AG04449 (cell line): ENCODE data around the gene IL3.

Experiments used
- CTCF ChIA-PET: fragments of 350-600 bp; formaldehyde crosslinking; extraction: SDS; loops from one replicate; lab custom pipeline; 2021; ENCODE audit warnings: antibody characterized with exemption; lab: Yijun Ruan, JAX
- POLR2A ChIA-PET: fragments of 400-600, 350-600 bp; formaldehyde crosslinking; extraction: SDS; loops from one replicate; lab custom pipeline; 2020; ENCODE audit warnings: antibody characterized with exemption, inconsistent platforms; lab: Yijun Ruan, JAX
- DNase-seq: peaks from one replicate; pipeline ENCODE4 v3.0.0-alpha.2; 2010; ENCODE audit warnings: low read depth, low spot score
- H3K4me3 ChIP-seq: 2 replicates; pipeline ENCODE4 v1.5.1; 2011; ENCODE audit warnings: low read depth, mild to moderate bottlenecking, control low read depth, low read length
- TF ChIP-seq, protein P1 (sequence below): IDR thresholded peaks from one replicate; pipeline ENCODE4 v1.5.1; 2011; ENCODE audit warnings: mild to moderate bottlenecking, moderate library complexity, low read length, control low read depth, inconsistent platforms; ENCODE audit not compliant: insufficient read depth; ENCODE audit errors: missing control alignments

IL3 gene

DNA sequence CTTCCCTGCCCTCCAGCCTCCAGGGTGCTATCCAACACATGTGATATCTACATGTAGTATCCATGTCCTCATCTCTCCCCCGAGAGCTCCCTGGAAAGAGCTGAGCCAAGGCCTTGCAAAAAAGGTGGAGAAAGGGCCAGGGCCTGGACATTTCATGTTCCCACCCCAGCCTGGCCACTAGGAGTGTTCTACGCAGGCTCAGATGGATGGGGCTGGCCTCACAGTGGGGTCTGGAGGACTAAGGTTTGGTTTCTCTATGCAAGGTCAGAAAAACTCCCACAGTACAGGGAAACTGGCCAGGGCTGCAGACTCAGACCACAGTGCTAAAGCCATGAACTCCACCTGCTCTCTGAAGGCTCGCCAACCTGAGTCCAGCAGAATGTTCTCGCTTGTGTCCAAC, 11.6 kb downstream of the IL3 start:
- no peak for DNase-seq
- no peak overlapping the region for H3K4me3 ChIP-seq
- TF ChIP-seq, protein P1, sequence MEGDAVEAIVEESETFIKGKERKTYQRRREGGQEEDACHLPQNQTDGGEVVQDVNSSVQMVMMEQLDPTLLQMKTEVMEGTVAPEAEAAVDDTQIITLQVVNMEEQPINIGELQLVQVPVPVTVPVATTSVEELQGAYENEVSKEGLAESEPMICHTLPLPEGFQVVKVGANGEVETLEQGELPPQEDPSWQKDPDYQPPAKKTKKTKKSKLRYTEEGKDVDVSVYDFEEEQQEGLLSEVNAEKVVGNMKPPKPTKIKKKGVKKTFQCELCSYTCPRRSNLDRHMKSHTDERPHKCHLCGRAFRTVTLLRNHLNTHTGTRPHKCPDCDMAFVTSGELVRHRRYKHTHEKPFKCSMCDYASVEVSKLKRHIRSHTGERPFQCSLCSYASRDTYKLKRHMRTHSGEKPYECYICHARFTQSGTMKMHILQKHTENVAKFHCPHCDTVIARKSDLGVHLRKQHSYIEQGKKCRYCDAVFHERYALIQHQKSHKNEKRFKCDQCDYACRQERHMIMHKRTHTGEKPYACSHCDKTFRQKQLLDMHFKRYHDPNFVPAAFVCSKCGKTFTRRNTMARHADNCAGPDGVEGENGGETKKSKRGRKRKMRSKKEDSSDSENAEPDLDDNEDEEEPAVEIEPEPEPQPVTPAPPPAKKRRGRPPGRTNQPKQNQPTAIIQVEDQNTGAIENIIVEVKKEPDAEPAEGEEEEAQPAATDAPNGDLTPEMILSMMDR: no peak
- CTCF ChIA-PET: interaction anchor here (0.8 to 5.7 kb wide), 5 partner anchors 8 to 108 kb away, joined by 3 to 63 read pairs (median 6); no protein-coding TSS in a partner anchor
- POLR2A ChIA-PET: no interaction called here

DNA sequence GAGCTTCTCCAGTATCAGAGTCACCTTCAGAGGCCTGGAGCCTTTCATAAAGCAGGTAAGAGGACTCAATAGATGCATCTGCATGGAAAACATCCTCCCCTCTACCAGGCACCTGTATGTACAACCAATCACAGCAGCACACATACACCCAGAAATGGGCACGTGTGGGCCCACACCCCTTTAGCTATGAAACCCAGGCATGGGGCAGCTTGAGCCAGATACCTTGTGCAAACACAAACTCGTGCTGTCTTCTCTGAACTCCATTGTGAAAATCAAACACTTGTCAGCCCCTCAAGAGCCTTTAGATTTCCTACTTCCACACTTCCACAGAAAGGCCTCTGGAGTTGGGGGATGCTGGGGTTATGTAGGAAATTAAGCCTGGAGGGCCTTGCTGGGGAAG, 12.1 kb downstream of the IL3 start:
- ChIA-PET CTCF (interaction anchor here (0.8 to 5.7 kb wide), 8 partner anchors 9 to 107 kb away, joined by 3 to 63 read pairs (median 4); no protein-coding TSS in a partner anchor), POLR2A (no interaction called here)
- TF ChIP-seq, protein P1: no peak
- DNase-seq: no peak
- no peak overlapping the region for H3K4me3 ChIP-seq

DNA sequence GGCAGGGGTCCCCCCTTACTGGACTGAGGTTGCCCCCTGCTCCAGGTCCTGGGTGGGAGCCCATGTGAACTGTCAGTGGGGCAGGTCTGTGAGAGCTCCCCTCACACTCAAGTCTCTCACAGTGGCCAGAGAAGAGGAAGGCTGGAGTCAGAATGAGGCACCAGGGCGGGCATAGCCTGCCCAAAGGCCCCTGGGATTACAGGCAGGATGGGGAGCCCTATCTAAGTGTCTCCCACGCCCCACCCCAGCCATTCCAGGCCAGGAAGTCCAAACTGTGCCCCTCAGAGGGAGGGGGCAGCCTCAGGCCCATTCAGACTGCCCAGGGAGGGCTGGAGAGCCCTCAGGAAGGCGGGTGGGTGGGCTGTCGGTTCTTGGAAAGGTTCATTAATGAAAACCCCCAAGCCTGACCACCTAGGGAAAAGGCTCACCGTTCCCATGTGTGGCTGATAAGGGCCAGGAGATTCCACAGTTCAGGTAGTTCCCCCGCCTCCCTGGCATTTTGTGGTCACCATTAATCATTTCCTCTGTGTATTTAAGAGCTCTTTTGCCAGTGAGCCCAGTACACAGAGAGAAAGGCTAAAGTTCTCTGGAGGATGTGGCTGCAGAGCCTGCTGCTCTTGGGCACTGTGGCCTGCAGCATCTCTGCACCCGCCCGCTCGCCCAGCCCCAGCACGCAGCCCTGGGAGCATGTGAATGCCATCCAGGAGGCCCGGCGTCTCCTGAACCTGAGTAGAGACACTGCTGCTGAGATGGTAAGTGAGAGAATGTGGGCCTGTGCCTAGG, 13.0 kb downstream of the IL3 start, which contains the start of gene CSF2:
Gene CSF2, plus strand, starts transcription at position 559 of the 783 bp plus-strand sequence. Its CDS starts 35 bp downstream, at position 594.
- ChIA-PET CTCF (interaction anchor here (0.9 to 5.7 kb wide), 7 partner anchors 9 to 107 kb away, joined by 3 to 63 read pairs (median 4); no protein-coding TSS in a partner anchor), POLR2A (no interaction called here)
- H3K4me3 ChIP-seq: no peak within 1 kb of the TSS
- TF ChIP-seq, protein P1: no peak
- no peak for DNase-seq

DNA sequence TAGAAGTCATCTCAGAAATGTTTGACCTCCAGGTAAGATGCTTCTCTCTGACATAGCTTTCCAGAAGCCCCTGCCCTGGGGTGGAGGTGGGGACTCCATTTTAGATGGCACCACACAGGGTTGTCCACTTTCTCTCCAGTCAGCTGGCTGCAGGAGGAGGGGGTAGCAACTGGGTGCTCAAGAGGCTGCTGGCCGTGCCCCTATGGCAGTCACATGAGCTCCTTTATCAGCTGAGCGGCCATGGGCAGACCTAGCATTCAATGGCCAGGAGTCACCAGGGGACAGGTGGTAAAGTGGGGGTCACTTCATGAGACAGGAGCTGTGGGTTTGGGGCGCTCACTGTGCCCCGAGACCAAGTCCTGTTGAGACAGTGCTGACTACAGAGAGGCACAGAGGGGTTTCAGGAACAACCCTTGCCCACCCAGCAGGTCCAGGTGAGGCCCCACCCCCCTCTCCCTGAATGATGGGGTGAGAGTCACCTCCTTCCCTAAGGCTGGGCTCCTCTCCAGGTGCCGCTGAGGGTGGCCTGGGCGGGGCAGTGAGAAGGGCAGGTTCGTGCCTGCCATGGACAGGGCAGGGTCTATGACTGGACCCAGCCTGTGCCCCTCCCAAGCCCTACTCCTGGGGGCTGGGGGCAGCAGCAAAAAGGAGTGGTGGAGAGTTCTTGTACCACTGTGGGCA, 13.8 kb downstream of the IL3 start:
- H3K4me3 ChIP-seq: no peak overlapping the region
- CTCF ChIA-PET: interaction anchor here (1.3 to 5.7 kb wide), 5 partner anchors 8 to 106 kb away, joined by 4 to 63 read pairs (median 5); no protein-coding TSS in a partner anchor
- TF ChIP-seq, protein P1: no peak
- POLR2A ChIA-PET: no interaction called here
- DNase-seq: no peak

DNA sequence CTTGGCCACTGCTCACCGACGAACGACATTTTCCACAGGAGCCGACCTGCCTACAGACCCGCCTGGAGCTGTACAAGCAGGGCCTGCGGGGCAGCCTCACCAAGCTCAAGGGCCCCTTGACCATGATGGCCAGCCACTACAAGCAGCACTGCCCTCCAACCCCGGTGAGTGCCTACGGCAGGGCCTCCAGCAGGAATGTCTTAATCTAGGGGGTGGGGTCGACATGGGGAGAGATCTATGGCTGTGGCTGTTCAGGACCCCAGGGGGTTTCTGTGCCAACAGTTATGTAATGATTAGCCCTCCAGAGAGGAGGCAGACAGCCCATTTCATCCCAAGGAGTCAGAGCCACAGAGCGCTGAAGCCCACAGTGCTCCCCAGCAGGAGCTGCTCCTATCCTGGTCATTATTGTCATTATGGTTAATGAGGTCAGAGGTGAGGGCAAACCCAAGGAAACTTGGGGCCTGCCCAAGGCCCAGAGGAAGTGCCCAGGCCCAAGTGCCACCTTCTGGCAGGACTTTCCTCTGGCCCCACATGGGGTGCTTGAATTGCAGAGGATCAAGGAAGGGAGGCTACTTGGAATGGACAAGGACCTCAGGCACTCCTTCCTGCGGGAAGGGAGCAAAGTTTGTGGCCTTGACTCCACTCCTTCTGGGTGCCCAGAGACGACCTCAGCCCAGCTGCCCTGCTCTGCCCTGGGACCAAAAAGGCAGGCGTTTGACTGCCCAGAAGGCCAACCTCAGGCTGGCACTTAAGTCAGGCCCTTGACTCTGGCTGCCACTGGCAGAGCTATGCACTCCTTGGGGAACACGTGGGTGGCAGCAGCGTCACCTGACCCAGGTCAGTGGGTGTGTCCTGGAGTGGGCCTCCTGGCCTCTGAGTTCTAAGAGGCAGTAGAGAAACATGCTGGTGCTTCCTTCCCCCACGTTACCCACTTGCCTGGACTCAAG, 14.6 kb downstream of the IL3 start:
- DNase-seq: no peak
- CTCF ChIA-PET: interaction anchor here (0.9 to 5.7 kb wide), 3 partner anchors 8 to 59 kb away, joined by 4 to 63 read pairs (median 4); no protein-coding TSS in a partner anchor
- POLR2A ChIA-PET: no interaction called here
- TF ChIP-seq, protein P1: no peak
- no peak overlapping the region for H3K4me3 ChIP-seq
